ENCODE data around the gene ACTR3C. TPM values are rescaled to one million over a fixed set of nuclear protein-coding genes. Genes with fewer than 3 reads are reported as not detected.

The ACTR3C gene
- total and polyA plus RNA-seq, 2 of the 13 experiments (the other 11 are each of a cell fraction or from before 2014, with no cell fraction given) = 3.8 to 7.5 TPM

DNA sequence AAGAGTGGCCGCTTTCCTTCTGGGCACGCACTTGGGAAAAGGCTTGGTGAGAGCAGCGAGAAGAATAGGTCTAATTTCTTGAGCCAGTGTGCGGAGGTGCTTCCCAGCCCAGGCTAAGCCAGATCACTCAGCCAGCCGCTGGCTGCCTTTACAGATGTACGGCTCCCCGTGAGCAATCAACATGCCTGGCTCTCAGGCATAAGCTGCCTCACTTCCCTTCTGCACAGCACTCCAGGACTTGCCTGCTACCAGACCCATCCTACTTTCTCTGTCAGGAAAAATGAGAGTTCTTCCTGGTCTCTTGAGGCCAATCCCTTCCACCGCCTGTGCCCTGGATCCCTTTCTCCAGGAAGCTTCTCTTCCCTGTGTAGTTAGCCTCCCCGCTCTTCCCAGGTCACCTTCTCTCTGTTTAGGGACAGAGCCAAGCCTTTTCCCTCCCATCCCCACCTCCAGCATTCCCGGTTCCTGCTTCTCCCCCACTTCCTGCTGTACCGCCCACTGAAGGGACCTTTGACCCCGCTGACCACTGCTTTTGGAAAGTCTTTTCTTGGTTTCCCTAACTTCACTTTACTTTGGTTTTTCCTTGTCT lies 1.1 kb upstream of the ACTR3C start (continued):
- TF ChIP-seq NR2C2 (CRISPR knock-in tag; IDR thresholded peaks at IDR 0.05; ENCODE audit: borderline replicate concordance) (peak; percentile 80), ZNF484 (CRISPR knock-in tag; IDR thresholded peaks at IDR 0.05; ENCODE audit: borderline replicate concordance, low read depth) (no peak), GABPA (IDR thresholded peaks at IDR 0.05; ENCODE audit: low read depth, low read length) (no peak; the same call in 1 of the 2 replicates), GABPA (CRISPR knock-in tag; IDR thresholded peaks at IDR 0.05; ENCODE audit: low read depth) (peak; percentile 69), ZNF260 (CRISPR knock-in tag; IDR thresholded peaks at IDR 0.05; ENCODE audit: borderline replicate concordance, low read depth) (no peak), HOMEZ (CRISPR knock-in tag; IDR thresholded peaks at IDR 0.05; ENCODE audit: low read depth) (peak; percentile 30; the same call in 1 of the 2 replicates), KDM6A (CRISPR knock-in tag; IDR thresholded peaks at IDR 0.05; ENCODE audit: low read depth) (peak; percentile 21; the same call in 1 of the 2 replicates), ATF4 (CRISPR knock-in tag; IDR thresholded peaks at IDR 0.05) (no peak), ATRX (CRISPR knock-in tag; IDR thresholded peaks at IDR 0.05; ENCODE audit: borderline replicate concordance) (no peak), ZNF282 (IDR thresholded peaks at IDR 0.05; ENCODE audit: partially characterized antibody) (no peak), JDP2 (CRISPR knock-in tag; IDR thresholded peaks at IDR 0.05; ENCODE audit: borderline replicate concordance) (no peak), HNRNPL (IDR thresholded peaks at IDR 0.05; ENCODE audit: low read depth, low read length) (no peak), CSRNP1 (CRISPR knock-in tag; IDR thresholded peaks at IDR 0.05) (no peak), RFXAP (CRISPR knock-in tag; IDR thresholded peaks at IDR 0.05; ENCODE audit: borderline replicate concordance) (0 out of 2 replicates have a peak, but pooled peaks have one; percentile 24), TRIM22 (IDR thresholded peaks at IDR 0.05) (no peak), BORCS8-MEF2B (CRISPR knock-in tag; IDR thresholded peaks at IDR 0.05) (no peak), ZNF747 (CRISPR knock-in tag; IDR thresholded peaks at IDR 0.05; ENCODE audit: borderline replicate concordance) (no peak), KAT8 (CRISPR knock-in tag; IDR thresholded peaks at IDR 0.05) (no peak; the same call in 1 of the 2 replicates)
- TF ChIP-seq, protein P1, sequence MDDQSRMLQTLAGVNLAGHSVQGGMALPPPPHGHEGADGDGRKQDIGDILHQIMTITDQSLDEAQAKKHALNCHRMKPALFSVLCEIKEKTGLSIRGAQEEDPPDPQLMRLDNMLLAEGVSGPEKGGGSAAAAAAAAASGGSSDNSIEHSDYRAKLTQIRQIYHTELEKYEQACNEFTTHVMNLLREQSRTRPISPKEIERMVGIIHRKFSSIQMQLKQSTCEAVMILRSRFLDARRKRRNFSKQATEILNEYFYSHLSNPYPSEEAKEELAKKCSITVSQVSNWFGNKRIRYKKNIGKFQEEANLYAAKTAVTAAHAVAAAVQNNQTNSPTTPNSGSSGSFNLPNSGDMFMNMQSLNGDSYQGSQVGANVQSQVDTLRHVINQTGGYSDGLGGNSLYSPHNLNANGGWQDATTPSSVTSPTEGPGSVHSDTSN (CRISPR knock-in tag; IDR thresholded peaks at IDR 0.05; ENCODE audit: borderline replicate concordance) = no peak
- TF ChIP-seq, protein P2, sequence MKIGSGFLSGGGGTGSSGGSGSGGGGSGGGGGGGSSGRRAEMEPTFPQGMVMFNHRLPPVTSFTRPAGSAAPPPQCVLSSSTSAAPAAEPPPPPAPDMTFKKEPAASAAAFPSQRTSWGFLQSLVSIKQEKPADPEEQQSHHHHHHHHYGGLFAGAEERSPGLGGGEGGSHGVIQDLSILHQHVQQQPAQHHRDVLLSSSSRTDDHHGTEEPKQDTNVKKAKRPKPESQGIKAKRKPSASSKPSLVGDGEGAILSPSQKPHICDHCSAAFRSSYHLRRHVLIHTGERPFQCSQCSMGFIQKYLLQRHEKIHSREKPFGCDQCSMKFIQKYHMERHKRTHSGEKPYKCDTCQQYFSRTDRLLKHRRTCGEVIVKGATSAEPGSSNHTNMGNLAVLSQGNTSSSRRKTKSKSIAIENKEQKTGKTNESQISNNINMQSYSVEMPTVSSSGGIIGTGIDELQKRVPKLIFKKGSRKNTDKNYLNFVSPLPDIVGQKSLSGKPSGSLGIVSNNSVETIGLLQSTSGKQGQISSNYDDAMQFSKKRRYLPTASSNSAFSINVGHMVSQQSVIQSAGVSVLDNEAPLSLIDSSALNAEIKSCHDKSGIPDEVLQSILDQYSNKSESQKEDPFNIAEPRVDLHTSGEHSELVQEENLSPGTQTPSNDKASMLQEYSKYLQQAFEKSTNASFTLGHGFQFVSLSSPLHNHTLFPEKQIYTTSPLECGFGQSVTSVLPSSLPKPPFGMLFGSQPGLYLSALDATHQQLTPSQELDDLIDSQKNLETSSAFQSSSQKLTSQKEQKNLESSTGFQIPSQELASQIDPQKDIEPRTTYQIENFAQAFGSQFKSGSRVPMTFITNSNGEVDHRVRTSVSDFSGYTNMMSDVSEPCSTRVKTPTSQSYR (CRISPR knock-in tag; IDR thresholded peaks at IDR 0.05; ENCODE audit: borderline replicate concordance) = 0 out of 2 replicates have a peak, but pooled peaks have one; percentile 24

All from HepG2 (cell line).